Fibroblast of skin of left quadriceps (primary cell): Measurements from ENCODE around the gene GPANK1.
"Not testable (repeated sequence)": the region's sequence is repeated elsewhere in the genome, so short reads cannot be mapped to it uniquely, and the experiment has no call there.

Experiments
- DNase-seq, 2 experiments: peaks; one replicate each; pipeline ENCODE4 v3.0.0-alpha.2; 2013; ENCODE audit warnings: low read depth in 2 of 2

GPANK1 gene

GRCh38 chr6:31664790-31665500 lies at the start of gene GPANK1:
Gene GPANK1 (minus strand): TSS chr6:31664997. CDS start chr6:31664478, 519 bp downstream.
- peak; percentile 91 for DNase-seq

DNA sequence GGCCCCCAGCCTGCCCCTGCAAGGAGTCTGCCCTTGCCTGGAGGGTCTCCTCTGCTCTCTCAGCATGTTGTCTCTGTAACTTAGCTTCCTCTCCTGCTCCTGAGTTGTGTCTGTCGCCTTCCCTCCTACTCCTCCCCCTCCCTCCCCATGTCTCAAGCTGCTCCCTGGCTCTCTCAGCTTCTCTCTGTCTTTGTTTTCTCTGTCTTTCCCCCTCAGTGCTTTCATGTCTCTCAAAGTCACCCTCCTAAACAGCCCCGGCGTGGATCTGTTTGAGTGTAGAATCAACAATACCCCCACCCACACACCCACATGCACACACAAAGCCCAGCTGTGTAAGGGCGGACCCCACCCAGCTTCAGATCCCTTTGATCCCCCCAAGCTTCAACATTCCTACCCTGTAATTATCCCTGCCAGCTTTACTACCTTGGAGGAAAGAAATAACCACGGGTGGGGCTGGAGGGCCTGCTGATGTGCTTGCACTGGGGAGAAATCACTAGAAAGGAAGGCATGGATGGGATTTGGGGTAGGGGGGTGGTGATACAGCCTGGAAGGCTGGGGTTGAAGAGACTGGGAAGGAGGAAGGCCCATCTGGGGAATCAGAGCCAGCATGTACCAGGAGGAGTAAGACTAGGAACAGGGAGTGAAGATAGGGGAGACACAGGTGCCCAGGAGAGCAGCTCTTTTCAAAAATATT lies 49.3 kb upstream of the GPANK1 start:
- DNase-seq: no peak

DNA sequence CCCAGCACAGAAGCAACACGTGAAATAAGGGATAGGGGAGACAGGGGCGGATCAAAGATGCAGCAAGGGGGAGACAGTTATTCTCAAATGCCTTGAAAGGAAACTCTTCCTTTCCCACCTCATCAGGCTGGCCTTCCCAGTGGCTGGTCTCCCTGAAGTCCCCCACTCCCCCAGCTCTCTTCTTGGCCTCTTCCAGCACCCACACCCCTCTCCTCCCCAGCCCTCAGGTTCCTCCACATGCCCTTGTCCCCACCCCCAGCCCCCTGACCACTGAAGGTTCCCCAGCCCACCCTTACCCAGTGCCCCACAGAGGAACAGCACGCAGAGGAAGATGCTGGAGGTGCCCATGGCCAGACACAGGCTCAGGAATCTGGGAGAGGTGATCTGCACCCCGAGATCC lies 48.7 kb upstream of the GPANK1 start:
- no peak for DNase-seq

GRCh38 chr6:31712296-31712695 lies 47.5 kb upstream of the GPANK1 start:
- DNase-seq: no peak

DNA sequence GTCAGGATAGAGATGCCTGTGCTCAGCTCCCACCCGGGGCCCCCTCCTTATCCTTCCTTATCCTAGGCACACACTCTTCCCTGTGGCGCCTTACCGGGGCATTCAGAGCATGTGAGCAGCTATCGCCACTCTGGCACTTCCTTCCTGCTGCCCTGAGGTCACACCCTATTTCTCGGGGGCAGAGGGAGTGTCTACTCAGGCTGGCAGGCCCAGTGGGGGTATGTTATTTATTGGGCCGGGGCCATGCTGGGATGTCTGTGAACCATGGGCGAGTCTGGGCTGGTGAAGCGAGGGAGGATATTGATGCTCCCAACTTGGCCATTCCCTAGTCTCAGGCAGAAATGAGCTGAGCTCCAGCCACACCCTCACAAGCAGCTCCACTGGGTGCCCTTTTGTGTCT lies 46.4 kb upstream of the GPANK1 start:
- no peak for DNase-seq

DNA sequence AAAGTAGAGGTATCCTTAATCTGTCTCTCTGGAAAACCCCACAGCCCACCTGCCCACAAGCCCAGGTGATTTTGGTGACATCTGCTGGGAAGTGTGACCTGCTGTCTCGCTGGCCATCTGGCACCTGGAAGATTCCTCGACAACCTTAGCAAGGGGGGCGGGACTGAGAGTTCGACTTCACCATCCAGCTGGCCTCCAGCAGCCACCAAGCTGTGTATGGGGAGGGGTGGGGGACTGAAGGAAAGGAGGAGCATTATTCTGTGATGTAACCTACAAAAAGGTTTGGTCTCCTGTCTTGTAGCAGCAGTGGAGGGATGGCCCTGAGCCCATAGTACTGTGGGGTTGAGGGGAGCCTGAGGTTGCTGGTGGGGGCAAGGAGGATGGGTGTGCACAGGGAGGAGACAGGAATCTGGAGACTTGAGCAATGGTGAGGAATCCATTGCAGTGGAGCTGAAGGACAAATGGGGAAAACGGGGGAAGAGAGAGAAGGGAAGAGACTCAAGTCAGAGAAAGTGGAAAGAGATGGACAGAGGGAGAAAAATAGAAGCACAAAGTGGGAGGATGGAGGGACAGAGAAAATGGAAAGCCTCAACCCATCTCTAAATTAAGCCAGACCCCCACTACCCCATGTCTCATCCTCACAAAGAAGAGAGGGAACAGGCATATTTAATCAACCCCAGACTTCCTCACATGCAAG lies 45.9 kb upstream of the GPANK1 start:
- DNase-seq: no peak

DNA sequence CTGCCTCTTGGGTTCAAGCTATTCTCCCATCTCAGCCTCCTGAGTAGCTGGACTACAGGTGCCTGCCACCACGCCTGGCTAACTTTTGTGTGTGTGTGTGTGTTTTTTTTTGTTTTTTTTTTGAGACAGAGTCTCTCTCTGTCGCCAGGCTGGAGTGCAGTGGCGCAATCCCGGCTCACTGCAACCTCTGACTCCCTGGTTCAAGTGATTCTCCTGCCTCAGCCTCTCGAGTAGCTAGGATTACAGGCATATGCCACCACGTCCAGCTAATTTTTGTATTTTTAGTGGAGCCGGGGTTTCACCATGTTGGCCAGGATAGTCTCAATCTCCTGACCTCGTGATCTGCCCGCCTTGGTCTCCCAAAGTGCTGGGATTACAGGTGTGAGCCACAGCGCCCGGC lies 44.4 kb upstream of the GPANK1 start:
- DNase-seq: not testable (repeated sequence)

DNA sequence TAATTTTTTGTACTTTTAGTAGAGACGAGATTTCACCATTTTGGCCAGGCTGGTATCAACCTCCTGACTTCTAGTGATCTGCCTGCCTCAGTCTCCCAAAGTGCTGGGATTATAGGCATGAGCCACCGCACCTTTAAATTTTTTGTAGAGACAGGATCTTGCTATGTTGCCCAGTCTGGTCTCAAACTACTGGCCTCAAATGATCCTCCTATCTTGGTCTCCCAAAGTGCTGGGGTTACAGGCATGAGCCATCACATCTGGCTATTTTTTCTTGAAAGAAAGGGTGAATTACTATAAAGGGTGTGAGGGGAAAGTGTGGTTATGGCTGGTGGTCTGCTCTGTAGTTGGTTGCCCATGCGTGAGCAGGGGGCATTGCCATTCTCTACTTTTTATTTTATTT lies 43.4 kb upstream of the GPANK1 start:
- no peak for DNase-seq

DNA sequence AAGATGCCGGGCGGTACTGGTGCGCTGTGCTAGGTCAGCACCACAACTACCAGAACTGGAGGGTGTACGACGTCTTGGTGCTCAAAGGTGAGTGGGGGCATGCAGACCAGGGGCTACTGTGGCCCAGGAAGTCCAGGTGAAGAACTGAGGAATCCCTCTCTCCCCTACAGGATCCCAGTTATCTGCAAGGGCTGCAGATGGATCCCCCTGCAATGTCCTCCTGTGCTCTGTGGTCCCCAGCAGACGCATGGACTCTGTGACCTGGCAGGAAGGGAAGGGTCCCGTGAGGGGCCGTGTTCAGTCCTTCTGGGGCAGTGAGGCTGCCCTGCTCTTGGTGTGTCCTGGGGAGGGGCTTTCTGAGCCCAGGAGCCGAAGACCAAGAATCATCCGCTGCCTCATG lies 42.9 kb upstream of the GPANK1 start:
- DNase-seq: no peak

GRCh38 chr6:31706599-31706998 lies 41.8 kb upstream of the GPANK1 start, which contains the start of gene LY6G6F:
Gene LY6G6F (plus strand): TSS chr6:31706866. CDS start chr6:31706907, 41 bp downstream.
- DNase-seq: no peak

DNA sequence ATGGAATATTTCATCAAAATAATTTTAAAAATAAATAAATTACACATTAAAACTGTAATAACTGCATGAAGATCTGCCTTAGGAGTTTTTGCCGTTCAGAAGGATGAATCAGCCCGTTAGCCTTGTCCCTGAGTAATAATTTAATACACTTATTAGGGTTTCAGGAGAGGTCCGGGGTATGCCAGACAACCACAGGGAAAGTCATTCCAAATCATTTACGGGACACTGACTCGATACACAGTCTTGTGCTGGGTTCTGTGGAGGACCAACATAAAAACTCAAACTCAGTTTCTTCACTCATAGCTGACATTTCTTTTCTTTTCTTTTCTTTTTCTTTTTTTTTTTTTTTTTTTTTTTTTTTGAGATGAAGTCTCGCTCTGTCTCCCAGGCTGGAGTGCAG lies 41.1 kb upstream of the GPANK1 start:
- DNase-seq: no peak

DNA sequence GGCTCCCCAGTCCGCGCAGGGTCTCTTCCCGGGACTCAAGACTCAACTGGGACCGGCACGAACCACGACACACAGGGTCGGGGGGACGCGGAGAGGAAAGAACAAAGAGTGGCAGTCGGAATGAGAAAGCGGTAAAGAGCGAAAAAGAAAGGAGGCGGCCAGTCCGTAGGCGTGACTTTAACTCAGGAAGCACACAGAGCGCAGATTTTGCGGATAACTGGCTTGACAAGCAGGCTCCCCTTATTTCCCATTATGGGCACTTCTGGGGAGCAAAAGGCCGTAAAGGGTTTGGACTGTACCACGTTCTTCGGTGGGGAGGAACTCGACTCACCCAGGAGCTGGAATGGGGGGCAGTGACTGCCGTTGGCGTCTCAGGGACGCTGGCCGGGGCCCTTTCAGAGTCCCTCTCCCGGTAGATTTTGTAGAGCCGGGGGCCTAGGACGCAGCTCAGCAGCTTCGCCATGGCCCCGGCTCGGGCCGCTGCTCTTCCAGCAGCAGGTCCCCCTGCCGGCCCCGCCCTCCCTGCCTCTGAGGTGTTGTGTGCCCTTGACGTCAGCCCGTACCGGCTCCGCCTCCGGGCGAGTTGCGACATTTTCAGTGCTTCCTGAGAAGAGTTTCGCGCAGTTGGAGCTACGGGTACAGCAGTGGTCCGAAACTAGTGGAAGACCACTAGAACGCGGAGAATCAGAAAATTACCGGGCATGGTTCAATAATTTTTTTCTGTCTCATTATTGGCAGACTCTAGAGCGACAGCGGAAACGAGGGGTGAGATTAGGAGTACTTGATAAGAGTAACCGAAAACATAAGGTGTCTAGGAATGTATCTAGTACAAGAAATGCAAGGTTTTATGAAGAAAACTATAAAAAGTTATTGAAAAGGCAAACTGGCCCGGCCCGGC lies 38.3 kb upstream of the GPANK1 start, which contains the start of gene ABHD16A:
TSS of gene ABHD16A (minus strand) at position 506 of the 898 bp plus-strand sequence. CDS start at position 463, 43 bp downstream.
- peak; percentile 96 to 97 for DNase-seq

DNA sequence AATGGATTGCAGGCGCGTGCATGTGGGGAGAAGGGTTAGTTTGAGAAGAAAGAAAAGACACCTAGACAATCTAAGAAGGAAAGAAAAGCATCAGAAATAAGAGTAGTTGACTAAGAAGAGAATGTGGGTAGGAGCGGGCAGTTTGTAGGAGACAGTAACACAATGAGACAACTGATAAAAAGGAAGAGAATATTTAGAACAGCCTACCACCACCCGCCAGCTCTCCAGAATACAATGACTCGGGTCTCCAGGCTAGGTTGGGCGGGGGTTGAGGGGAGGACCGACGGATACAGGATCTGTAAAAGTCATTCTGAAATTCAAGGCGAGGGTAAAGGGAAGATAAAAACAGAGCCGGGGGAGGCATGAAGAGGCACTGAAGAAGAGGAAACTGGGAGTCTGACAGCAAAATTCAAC lies 37.6 kb upstream of the GPANK1 start:
- DNase-seq: no peak

GRCh38 chr6:31701666-31702404 lies 37.0 kb upstream of the GPANK1 start:
- DNase-seq: no peak

- DNase-seq: no peak
Observed at GRCh38 chr6:31700740-31701401, 36.1 kb upstream of the GPANK1 start.

- DNase-seq: no peak
Observed at GRCh38 chr6:31697555-31697954, 32.8 kb upstream of the GPANK1 start.

- DNase-seq: no peak
Observed at GRCh38 chr6:31693535-31693934, 28.7 kb upstream of the GPANK1 start.

- no peak for DNase-seq
Observed at GRCh38 chr6:31692886-31693285, 28.1 kb upstream of the GPANK1 start.

DNA sequence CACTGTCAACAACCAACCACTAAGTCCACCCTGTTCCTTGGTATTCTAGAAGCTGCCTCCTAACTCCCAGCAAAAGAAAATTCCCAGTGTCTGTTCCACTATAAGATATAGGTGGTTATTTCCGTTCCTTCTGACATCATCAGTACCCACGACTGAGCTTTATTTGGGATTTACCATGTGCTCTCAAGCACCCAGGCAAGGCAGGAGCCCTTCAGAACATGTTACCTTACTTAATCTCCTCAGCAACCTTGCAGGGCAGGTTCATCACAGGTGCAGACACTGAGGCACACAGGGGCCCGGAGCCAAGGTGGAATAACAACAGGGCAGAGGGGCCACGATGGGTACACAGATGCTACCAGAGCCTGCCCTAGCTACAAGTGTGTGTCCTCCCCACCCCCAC lies 27.6 kb upstream of the GPANK1 start:
- DNase-seq: no peak

GRCh38 chr6:31691564-31692108 lies 26.8 kb upstream of the GPANK1 start:
- DNase-seq: no peak
